ENCODE measurements around the gene FSD2. TPM values are rescaled to one million over a fixed set of nuclear protein-coding genes. Genes with fewer than 3 reads are reported as not detected.

FSD2 gene
- total and polyA plus RNA-seq, 2 of the 4 experiments (the other 2 are of a cell fraction) = not detected

DNA sequence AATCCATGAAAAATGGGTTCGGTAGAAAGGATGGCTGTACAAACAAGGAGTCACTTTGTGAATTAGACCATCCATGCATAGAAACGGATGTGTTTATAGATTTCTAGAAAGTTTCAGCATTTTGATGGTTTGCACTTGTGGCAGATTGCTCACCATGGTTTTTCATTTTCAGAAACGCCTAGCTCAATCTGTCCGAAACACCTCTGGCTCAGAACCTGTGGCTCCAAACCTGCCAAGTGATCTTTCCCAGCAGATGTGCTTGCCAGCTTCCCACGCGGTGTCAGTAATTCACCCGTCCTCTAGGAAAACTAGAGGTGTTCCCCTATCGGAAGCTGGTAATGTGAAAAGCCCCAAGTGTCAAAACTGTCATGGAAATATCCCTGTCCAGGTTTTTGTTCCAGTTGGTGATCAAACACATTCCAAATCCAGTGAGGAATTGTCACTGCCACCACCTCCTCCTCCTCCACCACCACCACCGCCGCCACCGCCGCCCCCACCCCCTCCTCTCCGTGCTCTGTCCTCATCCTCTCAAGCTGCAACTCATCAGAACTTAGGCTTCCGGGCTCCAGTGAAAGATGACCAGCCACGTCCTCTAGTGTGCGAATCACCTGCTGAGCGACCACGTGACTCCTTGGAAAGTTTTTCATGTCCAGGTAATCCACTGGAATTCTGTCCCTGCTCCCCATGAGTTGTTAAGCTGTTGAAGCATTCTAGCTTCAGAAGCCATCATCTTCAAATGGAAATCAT is 24.7 kb upstream of the FSD2 start:
- in situ Hi-C loops (cut with MboI; ENCODE audit: low sequenced_read_pairs) = no loop called here
- intact Hi-C loops (cut with micrococcal nuclease) = loop anchor here (5.0 to 10.0 kb wide), 3 partner anchors 157 to 374 kb away; partner anchors contain the start of genes HDGFL3 and RAMAC
- Histone ChIP-seq H2AK9ac (replicated peaks; ENCODE audit: low read depth, low read length, poor library complexity) (no peak overlapping the region), H3K4ac (ENCODE audit: low read depth, low read length) (no peak overlapping the region), H3K36me3 (ENCODE audit: control insufficient read depth, insufficient read depth, low read length) (peaks cover 50% of the 10 kb centered on the region), H3K4me3 (ENCODE audit: insufficient read depth, low read depth, low read length) (no peak overlapping the region), H3K18ac (ENCODE audit: low read depth, low read length) (no peak overlapping the region), H3K56ac (ENCODE audit: extremely low read depth, insufficient read depth, low read length) (no peak overlapping the region), H4K20me1 (ENCODE audit: insufficient read depth, low read length) (peaks cover 9% of the 10 kb centered on the region), H2AK5ac (ENCODE audit: low read depth, low read length) (no peak overlapping the region), H3K27me3 (ENCODE audit: control insufficient read depth, insufficient read depth, low read length) (no peaks in the 10 kb centered on the region), H3K27ac (ENCODE audit: insufficient read depth, low read length) (no peak overlapping the region), H2AFZ (replicated peaks; ENCODE audit: low read length, poor library complexity) (no peak overlapping the region), H2BK120ac (ENCODE audit: low read depth, low read length) (no peak overlapping the region), H2BK5ac (ENCODE audit: low read depth, low read length, poor library complexity, severe bottlenecking) (no peak overlapping the region), H2BK20ac (ENCODE audit: low read depth, low read length) (no peak overlapping the region), H3K9me3 (ENCODE audit: control insufficient read depth, insufficient read depth, low read length) (no peaks in the 10 kb centered on the region), H3K4me2 (ENCODE audit: low read depth, low read length) (no peak overlapping the region), H4K5ac (ENCODE audit: low read depth, low read length) (no peak overlapping the region), H3K14ac (replicated peaks; ENCODE audit: low read depth, low read length) (no peak overlapping the region), H4K8ac (ENCODE audit: low read depth in 2 of 2, low read length in 2 of 2) (no peak overlapping the region), H2BK15ac (ENCODE audit: low read depth, low read length) (no peak overlapping the region), H4K91ac (ENCODE audit: insufficient read depth, low read depth, low read length) (no peak overlapping the region), H3K9ac (ENCODE audit: low read depth, low read length) (no peak overlapping the region), H3K23ac (ENCODE audit: low read depth, low read length) (no peak overlapping the region), H3K4me1 (ENCODE audit: control insufficient read depth, insufficient read depth, low read length) (peaks cover 10% of the 10 kb centered on the region), H3K79me1 (ENCODE audit: low read depth in 1 of 2, low read length in 2 of 2) (peaks cover 5 to 33% of the 10 kb centered on the region in 2 experiments; a peak in 2 of 4 replicates), H3K9me1 (ENCODE audit: insufficient read depth, low read length) (peaks cover 5% of the 10 kb centered on the region)
- no TSS peak for BruUV-seq (replicated peaks)
- dilution Hi-C loops (cut with HindIII; ENCODE audit: low sequenced_read_pairs, unreplicated experiment) = no loop called here
- 91% methylated on average over 5 of the region's 18 CpGs; no CpG with 5 or more reads in 1 of the 2 experiments for WGBS, 2 experiments (ENCODE audit: extremely low coverage in 2 of 2, insufficient read length in 1 of 2)
- TF ChIP-seq MAZ (IDR thresholded peaks at IDR 0.05; ENCODE audit: borderline replicate concordance, low read depth, low read length) (no peak), SMC3 (IDR thresholded peaks at IDR 0.05; ENCODE audit: low read depth, low read length) (no peak), POLR2A (IDR thresholded peaks at IDR 0.05; ENCODE audit: low read depth, low read length) (no peak), RFX5 (IDR thresholded peaks at IDR 0.05; ENCODE audit: low read depth, low read length) (no peak)
- TF ChIP-seq, protein P1, sequence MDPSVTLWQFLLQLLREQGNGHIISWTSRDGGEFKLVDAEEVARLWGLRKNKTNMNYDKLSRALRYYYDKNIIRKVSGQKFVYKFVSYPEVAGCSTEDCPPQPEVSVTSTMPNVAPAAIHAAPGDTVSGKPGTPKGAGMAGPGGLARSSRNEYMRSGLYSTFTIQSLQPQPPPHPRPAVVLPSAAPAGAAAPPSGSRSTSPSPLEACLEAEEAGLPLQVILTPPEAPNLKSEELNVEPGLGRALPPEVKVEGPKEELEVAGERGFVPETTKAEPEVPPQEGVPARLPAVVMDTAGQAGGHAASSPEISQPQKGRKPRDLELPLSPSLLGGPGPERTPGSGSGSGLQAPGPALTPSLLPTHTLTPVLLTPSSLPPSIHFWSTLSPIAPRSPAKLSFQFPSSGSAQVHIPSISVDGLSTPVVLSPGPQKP (IDR thresholded peaks at IDR 0.05; ENCODE audit: borderline replicate concordance, low read depth, low read length) = no peak
- CTCF ChIA-PET = no interaction called here
- POLR2A ChIA-PET (ENCODE audit: unreplicated experiment) = no interaction called here
- DNase-seq = no peak
- no peak for ATAC-seq (ENCODE audit: low read depth)

Data from IMR-90 (cell line).